ENCODE measurements around the gene TUBE1.

Gene TUBE1

DNA sequence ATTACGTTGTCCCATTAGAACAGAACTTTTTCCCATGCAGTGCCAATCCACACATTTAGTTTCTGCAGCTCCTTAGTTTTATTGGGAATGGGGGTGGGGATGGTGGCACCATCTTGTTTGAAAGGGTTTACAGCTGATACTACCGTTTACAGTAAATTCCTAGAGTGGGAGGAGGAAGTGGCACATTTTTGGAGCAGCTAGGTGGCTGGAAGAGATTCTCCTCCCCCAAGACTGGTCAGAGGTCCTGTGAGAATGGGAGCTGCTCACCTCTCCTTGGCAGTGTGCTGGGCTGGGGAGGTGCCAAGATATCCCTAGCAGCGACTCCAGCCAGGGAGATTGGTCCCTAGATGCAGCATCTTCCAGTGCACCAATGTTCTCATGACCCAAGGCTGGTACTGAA, 45.7 kb downstream of the TUBE1 start:
- no peak overlapping the region for H3K4me3 ChIP-seq (ENCODE audit: low read depth, low read length)
- TF ChIP-seq, protein P1, sequence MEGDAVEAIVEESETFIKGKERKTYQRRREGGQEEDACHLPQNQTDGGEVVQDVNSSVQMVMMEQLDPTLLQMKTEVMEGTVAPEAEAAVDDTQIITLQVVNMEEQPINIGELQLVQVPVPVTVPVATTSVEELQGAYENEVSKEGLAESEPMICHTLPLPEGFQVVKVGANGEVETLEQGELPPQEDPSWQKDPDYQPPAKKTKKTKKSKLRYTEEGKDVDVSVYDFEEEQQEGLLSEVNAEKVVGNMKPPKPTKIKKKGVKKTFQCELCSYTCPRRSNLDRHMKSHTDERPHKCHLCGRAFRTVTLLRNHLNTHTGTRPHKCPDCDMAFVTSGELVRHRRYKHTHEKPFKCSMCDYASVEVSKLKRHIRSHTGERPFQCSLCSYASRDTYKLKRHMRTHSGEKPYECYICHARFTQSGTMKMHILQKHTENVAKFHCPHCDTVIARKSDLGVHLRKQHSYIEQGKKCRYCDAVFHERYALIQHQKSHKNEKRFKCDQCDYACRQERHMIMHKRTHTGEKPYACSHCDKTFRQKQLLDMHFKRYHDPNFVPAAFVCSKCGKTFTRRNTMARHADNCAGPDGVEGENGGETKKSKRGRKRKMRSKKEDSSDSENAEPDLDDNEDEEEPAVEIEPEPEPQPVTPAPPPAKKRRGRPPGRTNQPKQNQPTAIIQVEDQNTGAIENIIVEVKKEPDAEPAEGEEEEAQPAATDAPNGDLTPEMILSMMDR (IDR thresholded peaks at IDR 0.05; ENCODE audit: low read depth, low read length, missing control alignments): no peak
- DNase-seq (ENCODE audit: low read depth): no peak

- DNase-seq (ENCODE audit: low read depth): no peak
Observed at GRCh38 chr6:112040956-112041355, 46.3 kb downstream of the TUBE1 start.

GRCh38 chr6:112039431-112039770, 47.9 kb downstream of the TUBE1 start:
- DNase-seq (ENCODE audit: low read depth): no peak
- H3K4me3 ChIP-seq (ENCODE audit: low read depth, low read length): no peak overlapping the region
- TF ChIP-seq, protein P1 (IDR thresholded peaks at IDR 0.05; ENCODE audit: low read depth, low read length, missing control alignments): no peak

More at GRCh38 chr6:112040956-112041355, 46.3 kb downstream of the TUBE1 start:
- H3K4me3 ChIP-seq (ENCODE audit: low read depth, low read length): no peak overlapping the region
- TF ChIP-seq, protein P1 (IDR thresholded peaks at IDR 0.05; ENCODE audit: low read depth, low read length, missing control alignments): no peak

DNA sequence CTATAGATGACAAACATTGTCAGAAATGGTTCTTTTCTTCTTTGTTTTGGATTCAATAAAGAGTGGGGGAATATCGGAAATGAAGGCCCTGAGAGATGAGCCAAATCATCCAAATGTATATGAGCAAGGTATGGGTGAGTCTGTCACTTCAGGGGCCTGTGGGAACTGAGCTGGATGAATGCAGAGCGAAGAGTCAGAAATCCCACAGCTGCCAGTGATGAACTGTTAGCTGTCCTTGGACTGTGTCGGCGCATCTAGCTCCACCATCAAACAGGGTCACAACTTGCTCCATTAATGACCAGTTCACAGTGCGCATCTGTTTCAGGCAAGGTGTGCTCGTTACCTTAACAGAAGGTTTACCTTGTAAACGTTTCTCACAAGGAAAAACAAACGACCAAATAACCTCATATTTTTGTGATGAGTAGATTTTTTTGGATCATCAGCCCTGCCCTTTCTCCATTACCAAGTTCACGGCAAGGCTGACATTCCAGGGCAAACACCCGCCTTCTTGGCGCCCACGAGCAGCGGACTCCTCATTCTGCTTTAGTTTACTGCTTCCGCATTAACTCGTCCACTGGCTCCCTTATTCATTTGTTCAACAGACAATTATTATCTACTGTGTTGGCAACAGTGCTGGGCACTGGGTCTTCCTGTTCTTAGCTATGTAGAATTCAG, 48.4 kb downstream of the TUBE1 start:
- DNase-seq (ENCODE audit: low read depth): no peak
- TF ChIP-seq, protein P1 (IDR thresholded peaks at IDR 0.05; ENCODE audit: low read depth, low read length, missing control alignments): no peak
- H3K4me3 ChIP-seq (ENCODE audit: low read depth, low read length): no peak overlapping the region

DNA sequence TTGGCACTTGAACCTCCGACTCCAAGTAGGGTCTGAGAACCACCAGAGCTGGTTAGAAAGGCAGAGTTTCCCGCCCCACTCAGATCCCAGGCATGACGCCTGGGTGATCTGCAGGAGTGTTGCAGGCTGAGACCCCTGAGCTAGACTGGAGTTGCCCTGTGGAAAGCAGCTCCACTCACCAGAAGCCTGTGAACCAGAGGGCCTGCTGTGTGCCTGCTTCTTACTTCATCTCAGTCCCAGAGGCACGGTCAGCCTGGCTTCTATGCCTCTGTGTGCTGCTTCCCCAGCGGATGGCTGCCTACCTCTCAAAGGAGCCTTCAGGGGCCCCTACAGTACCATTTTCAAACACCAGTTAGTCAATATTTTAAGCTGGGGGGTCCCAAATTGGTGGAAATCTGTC, 49.0 kb downstream of the TUBE1 start:
- DNase-seq (ENCODE audit: low read depth): no peak
- H3K4me3 ChIP-seq (ENCODE audit: low read depth, low read length): no peak overlapping the region
- TF ChIP-seq, protein P1 (IDR thresholded peaks at IDR 0.05; ENCODE audit: low read depth, low read length, missing control alignments): no peak

DNA sequence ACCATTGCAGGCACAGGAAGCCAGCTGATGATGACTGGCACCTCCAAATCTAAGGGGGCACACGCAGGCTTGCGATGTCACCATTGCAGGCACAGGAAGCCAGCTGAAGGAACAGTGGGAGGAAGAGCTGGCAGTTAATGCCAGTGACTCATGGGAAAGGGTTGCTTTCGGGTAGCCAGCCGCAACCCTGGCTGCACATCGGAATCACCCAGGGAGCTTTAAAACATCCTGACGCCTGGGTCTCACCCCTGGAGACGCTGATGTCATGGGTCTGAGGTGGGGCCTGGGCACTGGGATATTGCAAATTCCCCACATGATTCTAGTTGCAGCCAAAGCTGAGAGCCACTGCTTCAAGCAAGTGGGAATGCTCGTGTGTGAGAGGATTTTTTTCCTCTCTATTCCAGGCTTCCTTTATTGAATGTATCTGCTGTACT, 49.5 kb downstream of the TUBE1 start:
- no peak for DNase-seq (ENCODE audit: low read depth)
- TF ChIP-seq, protein P1 (IDR thresholded peaks at IDR 0.05; ENCODE audit: low read depth, low read length, missing control alignments): no peak
- H3K4me3 ChIP-seq (ENCODE audit: low read depth, low read length): no peak overlapping the region

DNA sequence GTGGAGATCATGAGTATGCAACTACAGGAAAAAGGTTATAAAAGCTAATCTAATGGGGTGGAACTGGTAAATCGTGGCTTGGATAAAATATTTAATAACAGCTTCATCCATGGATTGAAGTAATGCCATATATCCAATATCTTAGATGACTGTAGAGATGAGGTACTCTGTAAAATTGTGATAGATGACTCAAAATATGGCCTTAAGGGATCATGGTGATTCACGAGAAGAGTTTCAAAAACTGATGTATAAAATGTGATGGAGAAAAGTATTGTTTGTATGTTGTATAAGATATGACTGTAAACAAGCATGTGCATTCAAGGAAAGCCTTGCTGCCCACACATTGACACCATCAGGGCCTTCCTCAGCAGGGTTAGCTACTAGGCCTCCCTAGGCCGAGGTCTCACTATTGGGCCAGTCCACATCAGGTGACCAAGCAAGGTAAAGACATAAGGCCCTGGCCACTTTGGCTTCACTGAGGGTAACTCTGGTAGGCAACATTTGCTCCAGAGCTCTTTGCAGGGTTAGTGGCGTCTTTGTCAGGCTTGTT, 51.1 kb downstream of the TUBE1 start:
- DNase-seq (ENCODE audit: low read depth): no peak
- TF ChIP-seq, protein P1 (IDR thresholded peaks at IDR 0.05; ENCODE audit: low read depth, low read length, missing control alignments): no peak
- no peak overlapping the region for H3K4me3 ChIP-seq (ENCODE audit: low read depth, low read length)
